ENCODE results near the gene SYT7. TPM values are rescaled to one million over a fixed set of nuclear protein-coding genes. Genes with fewer than 3 reads are reported as not detected.

The SYT7 gene
- total and polyA plus RNA-seq, 2 of the 4 experiments (the other 2 are of a cell fraction), result under 0.01 to 0.19 TPM

- intact Hi-C loops (cut with micrococcal nuclease) (no loop called here), dilution Hi-C loops (cut with HindIII; ENCODE audit: low sequenced_read_pairs, unreplicated experiment) (no loop called here), in situ Hi-C loops (cut with MboI; ENCODE audit: low sequenced_read_pairs) (no loop called here)
- H2AFZ ChIP-seq (replicated peaks; ENCODE audit: low read length, poor library complexity), result no peak overlapping the region
- no peak overlapping the region for H2BK15ac ChIP-seq (ENCODE audit: low read depth, low read length)
- no peak overlapping the region for H2BK120ac ChIP-seq (ENCODE audit: low read depth, low read length)
- no peak overlapping the region for H2BK5ac ChIP-seq (ENCODE audit: low read depth, low read length, poor library complexity, severe bottlenecking)
- H3K18ac ChIP-seq (ENCODE audit: low read depth, low read length), result no peak overlapping the region
- DNase-seq (no peak), ATAC-seq (ENCODE audit: low read depth) (no peak)
- H3K56ac ChIP-seq (ENCODE audit: extremely low read depth, insufficient read depth, low read length), result no peak overlapping the region
- TF ChIP-seq POLR2A (IDR thresholded peaks at IDR 0.05; ENCODE audit: low read depth, low read length) (no peak), CHD1 (IDR thresholded peaks at IDR 0.05; ENCODE audit: low read depth, low read length) (no peak), FOS (IDR thresholded peaks at IDR 0.05; ENCODE audit: low read depth, low read length) (no peak), MAFK (IDR thresholded peaks at IDR 0.05; ENCODE audit: low read depth, low read length) (no peak), BHLHE40 (IDR thresholded peaks at IDR 0.05; ENCODE audit: low read depth, low read length) (no peak), MAZ (IDR thresholded peaks at IDR 0.05; ENCODE audit: borderline replicate concordance, low read depth, low read length) (no peak), NFE2L2 (IDR thresholded peaks at IDR 0.05; ENCODE audit: low read depth, low read length) (no peak), RFX5 (IDR thresholded peaks at IDR 0.05; ENCODE audit: low read depth, low read length) (no peak), USF2 (IDR thresholded peaks at IDR 0.05; ENCODE audit: low read depth, low read length) (no peak), MXI1 (IDR thresholded peaks at IDR 0.05; ENCODE audit: borderline replicate concordance, low read depth, low read length) (no peak), SMC3 (IDR thresholded peaks at IDR 0.05; ENCODE audit: low read depth, low read length) (no peak)
- TF ChIP-seq, protein P1, sequence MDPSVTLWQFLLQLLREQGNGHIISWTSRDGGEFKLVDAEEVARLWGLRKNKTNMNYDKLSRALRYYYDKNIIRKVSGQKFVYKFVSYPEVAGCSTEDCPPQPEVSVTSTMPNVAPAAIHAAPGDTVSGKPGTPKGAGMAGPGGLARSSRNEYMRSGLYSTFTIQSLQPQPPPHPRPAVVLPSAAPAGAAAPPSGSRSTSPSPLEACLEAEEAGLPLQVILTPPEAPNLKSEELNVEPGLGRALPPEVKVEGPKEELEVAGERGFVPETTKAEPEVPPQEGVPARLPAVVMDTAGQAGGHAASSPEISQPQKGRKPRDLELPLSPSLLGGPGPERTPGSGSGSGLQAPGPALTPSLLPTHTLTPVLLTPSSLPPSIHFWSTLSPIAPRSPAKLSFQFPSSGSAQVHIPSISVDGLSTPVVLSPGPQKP (IDR thresholded peaks at IDR 0.05; ENCODE audit: borderline replicate concordance, low read depth, low read length), result no peak
- BruUV-seq (replicated peaks), result no TSS peak
- no peaks in the 10 kb centered on the region for H3K9me1 ChIP-seq (ENCODE audit: insufficient read depth, low read length)
- H4K8ac ChIP-seq (ENCODE audit: low read depth in 2 of 2, low read length in 2 of 2), result no peak overlapping the region
- CTCF ChIA-PET, result interaction anchor here (0.6 to 1.8 kb wide), 3 partner anchors 17 to 164 kb away, joined by 3 to 7 read pairs (median 3); no protein-coding TSS in a partner anchor
- no peak overlapping the region for H2AK5ac ChIP-seq (ENCODE audit: low read depth, low read length)
- no peaks in the 10 kb centered on the region for H3K79me1 ChIP-seq (ENCODE audit: low read depth in 1 of 2, low read length in 2 of 2)
- WGBS, 2 experiments (ENCODE audit: extremely low coverage in 2 of 2, insufficient read length in 1 of 2), result 54% methylated on average over 5 of the region's 11 CpGs; no CpG with 5 or more reads in 1 of the 2 experiments
- no peak overlapping the region for H3K4me3 ChIP-seq (ENCODE audit: insufficient read depth, low read depth, low read length)
- no peak overlapping the region for H2BK20ac ChIP-seq (ENCODE audit: low read depth, low read length)
- H3K36me3 ChIP-seq (ENCODE audit: control insufficient read depth, insufficient read depth, low read length), result no peaks in the 10 kb centered on the region
- no peak overlapping the region for H3K14ac ChIP-seq (replicated peaks; ENCODE audit: low read depth, low read length)
- no peak overlapping the region for H3K4ac ChIP-seq (ENCODE audit: low read depth, low read length)
- peaks cover 43% of the 10 kb centered on the region for H3K27me3 ChIP-seq (ENCODE audit: control insufficient read depth, insufficient read depth, low read length)
- no peak overlapping the region for H3K23ac ChIP-seq (ENCODE audit: low read depth, low read length)
- no peak overlapping the region for H3K27ac ChIP-seq (ENCODE audit: insufficient read depth, low read length)
- no peak overlapping the region for H3K4me2 ChIP-seq (ENCODE audit: low read depth, low read length)
- POLR2A ChIA-PET (ENCODE audit: unreplicated experiment), result no interaction called here
- no peaks in the 10 kb centered on the region for H3K9me3 ChIP-seq (ENCODE audit: control insufficient read depth, insufficient read depth, low read length)
- H4K91ac ChIP-seq (ENCODE audit: insufficient read depth, low read depth, low read length), result no peak overlapping the region
- H2AK9ac ChIP-seq (replicated peaks; ENCODE audit: low read depth, low read length, poor library complexity), result peak overlapping the region; percentile 28
- no peaks in the 10 kb centered on the region for H3K4me1 ChIP-seq (ENCODE audit: control insufficient read depth, insufficient read depth, low read length)
- H4K20me1 ChIP-seq (ENCODE audit: insufficient read depth, low read length), result peaks cover 7% of the 10 kb centered on the region; the same call in 1 of the 2 replicates
- H3K9ac ChIP-seq (ENCODE audit: low read depth, low read length), result no peak overlapping the region
- no peak overlapping the region for H4K5ac ChIP-seq (ENCODE audit: low read depth, low read length)
These were observed 66.6 kb downstream of the SYT7 start for GRCh38 chr11:61514050-61514917.

Data from IMR-90 (cell line).